GM19397 (cell line): ENCODE measurements around the gene FETUB.
"Not testable (repeated sequence)": the region's sequence is repeated elsewhere in the genome, so short reads cannot be mapped to it uniquely, and the experiment has no call there.

Experiments
- ATAC-seq: cut with Tn5 transposase; IDR thresholded peaks from one replicate; pipeline ENCODE4 v1.9.1; 2021; ENCODE audit warnings: mild to moderate bottlenecking, moderate library complexity; ENCODE audit not compliant: unreplicated experiment

Gene FETUB

GRCh38 chr3:186668426-186668825, 28.2 kb downstream of the FETUB start:
- ATAC-seq = no peak

DNA sequence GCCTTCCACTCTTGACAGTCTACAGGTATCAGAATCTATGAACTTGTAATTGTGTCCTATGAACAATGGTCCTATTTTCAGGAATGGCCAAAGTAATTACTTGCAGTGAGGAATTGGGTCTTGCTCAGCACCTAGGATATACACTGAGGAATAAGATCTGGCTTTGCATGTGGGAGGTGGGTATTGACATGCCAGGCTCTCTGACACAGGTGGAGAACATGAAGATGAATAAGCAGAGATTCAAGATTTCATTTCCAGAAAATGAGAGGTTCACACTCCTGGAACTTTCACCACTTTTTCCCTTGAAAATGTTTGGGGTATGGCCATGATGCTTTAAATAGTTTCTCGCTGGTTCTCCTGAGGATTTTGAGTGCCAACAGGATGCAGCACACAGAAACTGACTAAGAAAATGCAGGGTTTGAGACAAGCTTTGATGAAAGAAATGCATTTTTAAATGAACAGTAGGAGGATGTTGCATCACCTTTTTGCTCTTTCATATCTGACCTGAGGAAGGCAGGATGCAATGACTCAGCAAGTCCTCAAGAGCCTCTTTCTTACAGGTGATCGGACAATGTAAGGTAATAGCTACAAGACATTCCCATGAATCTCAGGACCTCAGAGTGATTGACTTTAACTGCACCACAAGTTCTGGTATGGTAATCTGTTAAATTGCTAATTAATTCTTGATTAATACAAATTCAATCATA, 29.3 kb downstream of the FETUB start:
- no peak for ATAC-seq

DNA sequence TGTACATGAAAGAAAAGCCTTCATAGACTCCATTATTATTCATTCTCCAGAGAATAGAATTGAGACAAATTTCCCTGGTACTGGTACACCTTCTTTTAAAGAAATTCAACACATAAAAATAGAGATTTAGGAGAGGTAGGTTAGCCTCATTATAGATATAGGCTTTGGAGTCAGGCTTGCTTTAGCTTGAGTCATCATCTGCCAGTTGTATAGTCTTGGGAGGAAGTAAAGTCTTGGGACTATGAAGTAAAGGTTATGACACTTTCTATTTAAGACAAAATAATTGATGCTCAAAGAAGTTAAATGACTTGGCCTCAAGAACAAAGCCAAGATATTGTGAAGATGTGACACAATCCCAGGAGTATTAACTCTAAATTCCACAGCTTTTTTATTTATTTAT, 30.0 kb downstream of the FETUB start:
- ATAC-seq = no peak

DNA sequence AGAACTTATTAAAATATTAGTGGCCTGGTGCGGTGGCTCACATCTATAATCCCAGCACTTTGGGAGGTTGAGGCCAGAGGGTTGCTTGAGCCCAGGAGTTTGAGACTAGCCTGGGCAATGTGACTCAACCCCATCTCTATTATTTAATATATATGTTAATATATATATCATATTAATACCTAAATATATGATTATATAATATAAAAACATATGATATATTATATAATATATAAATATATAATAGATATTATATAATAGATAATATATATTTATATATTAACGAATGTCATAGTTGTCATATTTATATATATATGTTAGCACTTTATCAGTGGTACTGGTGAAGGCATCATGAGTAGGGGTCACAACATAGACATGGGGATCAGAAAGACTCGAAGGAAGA, 30.9 kb downstream of the FETUB start:
- ATAC-seq = no peak

DNA sequence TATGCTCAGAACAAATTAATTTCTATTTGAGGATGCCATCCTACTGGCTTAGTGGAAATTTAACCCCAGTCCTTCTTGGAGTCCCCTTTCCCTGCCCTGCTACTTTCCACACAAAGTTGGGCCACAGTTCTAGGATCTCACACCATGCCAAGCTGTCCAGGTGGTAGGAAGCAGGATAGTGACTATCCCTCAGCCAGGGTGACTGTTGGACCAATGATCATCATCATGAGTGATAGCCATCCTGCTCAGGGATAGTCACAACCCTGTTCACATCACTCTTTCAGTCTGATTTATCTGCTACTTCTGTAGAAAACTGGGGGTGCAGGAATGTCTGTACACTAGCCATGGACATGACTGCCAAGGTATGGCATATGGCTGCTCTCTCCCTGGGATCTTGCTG, 38.4 kb downstream of the FETUB start:
- ATAC-seq = no peak

DNA sequence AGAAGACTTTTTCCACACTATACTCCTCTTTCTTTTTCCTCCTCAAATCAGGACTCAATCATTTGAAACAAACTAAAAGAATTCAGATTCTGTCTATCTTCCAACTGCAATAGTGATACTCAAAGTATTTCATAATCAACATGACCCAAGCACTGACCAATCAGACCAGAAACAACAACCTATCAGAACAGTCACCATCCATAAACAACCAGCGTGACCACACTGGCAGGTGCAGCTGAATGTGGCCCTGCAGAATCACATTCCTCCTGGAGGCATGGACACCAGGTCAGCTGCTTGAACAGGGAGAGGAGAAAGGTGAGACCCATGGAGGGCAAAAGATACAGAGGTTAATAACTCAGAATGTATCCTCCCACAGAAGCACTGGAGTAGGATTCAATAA, 39.0 kb downstream of the FETUB start:
- ATAC-seq = no peak

GRCh38 chr3:186680869-186681268, 40.7 kb downstream of the FETUB start:
- no peak for ATAC-seq

DNA sequence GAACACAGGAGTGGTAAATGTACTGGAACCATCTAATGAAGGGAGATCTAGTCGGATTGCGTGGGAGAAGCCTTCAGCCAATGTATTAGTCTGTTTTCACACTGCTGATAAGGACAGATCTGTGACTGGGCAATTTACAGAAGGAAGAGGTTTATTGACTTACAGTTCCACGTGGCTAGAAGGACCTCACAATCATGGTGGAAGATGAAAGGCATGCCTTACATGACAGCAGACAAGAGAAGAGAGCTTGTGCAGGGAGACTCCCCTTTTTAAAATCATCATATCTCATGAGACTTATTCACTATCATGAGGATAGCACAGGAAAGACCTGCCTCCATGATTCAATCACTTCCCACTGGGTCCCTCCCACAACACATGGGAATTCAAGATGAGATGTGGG, 42.6 kb downstream of the FETUB start:
- no peak for ATAC-seq

DNA sequence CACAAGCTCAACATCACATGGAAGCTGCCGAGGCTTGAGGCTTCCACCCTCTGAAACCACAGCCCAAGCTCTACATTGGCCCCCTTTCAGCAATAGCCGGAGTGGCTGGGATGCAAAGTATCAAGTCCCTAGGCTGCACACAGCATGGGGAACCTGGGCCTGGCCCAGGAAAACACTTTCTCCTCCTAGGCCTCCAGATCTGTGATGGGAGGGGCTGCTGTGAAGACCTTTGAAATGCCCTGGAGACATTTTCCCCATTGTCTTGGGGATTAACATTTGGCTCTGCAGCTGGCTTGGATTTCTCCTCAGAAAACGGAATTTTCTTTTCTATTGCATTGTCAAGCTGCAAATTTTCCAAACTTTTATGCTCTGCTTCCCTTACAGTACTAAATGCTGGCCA, 43.8 kb downstream of the FETUB start:
- ATAC-seq = no peak

GRCh38 chr3:186686475-186686874, 46.3 kb downstream of the FETUB start:
- not testable (repeated sequence) for ATAC-seq

GRCh38 chr3:186687120-186687651, 47.0 kb downstream of the FETUB start:
- no peak for ATAC-seq

DNA sequence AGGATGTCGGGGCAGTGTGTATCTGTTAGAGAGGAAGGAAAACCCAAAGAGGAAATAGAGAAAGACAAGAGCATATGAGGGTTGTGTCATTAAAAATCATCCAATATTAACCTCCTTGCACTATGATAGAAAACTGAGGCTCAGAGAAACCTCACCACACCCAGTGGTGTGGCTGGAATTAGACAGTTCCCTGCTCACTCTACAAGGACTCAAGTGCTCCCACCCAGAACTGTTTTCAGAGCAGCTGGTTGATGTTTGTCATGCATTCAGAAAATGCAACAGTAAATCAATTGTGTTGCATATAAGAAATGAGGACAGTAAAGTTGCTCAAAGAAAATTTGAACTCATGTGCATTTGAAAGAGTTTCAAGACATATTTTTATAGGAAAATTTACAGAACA, 50.1 kb downstream of the FETUB start:
- ATAC-seq = not testable (repeated sequence)

DNA sequence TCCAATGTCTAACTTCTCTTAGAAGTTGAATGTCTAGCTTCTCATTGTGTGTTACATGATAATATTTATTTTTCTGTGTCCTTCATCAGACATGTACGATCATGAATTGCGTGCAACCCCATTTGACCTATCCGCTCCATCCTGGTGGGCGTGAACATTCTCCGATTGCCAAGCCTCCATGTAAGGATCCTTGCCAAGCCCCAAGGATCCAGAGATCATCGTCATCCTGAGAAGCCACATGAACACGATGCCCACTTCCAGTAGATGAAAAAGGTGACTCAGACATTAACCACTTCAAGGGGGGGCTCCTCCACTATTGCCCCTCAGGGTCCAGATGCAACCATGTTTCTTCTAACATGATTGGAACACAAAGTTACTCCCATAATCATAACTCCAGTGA, 51.5 kb downstream of the FETUB start:
- ATAC-seq = no peak

DNA sequence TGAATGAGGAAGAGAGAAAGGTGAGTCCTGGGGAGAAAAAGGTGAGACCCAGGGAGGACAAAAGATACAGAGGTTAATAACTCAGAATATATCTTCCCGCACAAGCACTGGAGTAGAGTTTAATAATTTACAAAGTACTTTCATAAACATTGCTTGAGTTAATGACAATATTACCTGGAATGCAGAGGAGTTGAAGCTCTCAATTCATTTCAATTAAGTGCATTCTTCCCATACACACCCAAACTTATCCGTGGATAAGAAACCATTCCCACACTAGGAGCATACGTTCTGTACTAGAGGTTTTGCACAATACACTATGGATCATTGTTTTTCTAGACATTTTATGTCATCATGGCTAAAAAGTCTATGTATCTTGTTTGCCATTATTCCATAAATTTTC, 53.6 kb downstream of the FETUB start:
- no peak for ATAC-seq

DNA sequence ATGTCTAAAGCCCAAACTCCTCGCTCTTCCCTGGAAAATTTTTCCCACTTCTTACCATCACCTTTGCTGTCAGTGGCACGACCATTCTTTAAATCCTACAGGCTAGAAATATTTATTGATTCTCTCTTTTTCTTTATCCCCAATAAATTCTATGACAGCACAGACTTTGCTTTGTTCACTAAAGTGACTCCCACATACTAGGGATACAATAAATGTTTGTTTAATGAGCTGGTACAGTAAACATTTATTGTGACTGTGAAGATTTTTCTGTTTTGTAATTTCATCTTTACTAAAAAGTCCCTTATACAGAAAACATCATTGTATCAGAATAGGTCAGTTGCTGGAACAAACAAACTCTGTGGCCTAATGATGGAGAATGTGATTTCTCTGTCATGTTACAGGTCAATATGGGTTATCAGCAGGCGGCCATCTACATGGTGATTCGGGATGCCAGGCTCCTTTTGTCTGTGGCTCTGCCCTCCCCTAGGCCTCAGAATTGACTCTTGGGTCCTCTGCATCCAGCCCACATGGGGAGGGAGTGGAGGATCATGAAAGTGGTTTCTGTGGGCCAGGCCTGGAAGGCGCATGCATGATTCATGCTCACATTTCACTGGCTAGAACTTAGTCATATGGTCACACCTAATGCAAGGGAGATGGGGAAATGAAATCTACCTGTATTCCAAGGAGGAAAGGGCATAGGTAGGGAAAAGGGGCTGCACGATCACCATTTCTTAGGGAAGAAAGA, 54.3 kb downstream of the FETUB start:
- no peak for ATAC-seq

DNA sequence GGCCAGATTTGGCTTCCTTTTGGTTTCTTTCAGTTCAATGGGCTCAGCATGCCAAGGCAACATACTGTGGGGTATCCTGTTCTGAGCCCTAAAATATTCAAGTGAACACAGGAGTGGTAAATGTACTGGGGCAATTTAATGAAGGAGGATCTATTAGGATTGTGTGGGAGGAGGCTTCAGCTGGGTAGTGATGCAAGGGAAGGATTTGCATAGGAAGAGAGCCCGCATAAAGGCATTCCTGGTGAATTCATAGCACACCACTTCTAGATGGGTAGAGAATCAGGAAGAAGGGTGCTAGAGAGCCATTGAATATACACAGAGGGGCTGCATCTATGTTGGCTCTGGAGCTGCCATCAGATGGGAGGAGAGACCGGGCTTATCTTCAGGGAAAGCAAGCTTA, 56.3 kb downstream of the FETUB start:
- ATAC-seq = no peak

DNA sequence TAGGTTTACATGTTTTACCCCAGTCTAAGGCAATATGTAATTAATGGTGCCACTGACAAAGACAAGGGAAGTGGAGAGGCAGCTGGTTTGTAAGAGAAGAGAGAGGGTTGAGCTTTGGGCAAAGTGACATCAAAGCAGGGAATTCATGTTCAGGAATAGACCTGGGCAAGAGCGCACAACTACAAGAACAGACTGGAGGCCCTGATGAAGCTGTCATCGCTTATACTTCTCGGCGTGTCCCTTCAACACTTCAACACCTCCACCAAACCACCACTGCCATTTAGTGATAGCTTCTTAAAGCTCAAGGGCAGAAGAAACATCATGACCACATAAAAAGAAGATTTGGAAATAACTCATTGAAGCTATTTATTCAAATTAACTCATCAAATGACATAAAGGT, 57.3 kb downstream of the FETUB start:
- no peak for ATAC-seq

DNA sequence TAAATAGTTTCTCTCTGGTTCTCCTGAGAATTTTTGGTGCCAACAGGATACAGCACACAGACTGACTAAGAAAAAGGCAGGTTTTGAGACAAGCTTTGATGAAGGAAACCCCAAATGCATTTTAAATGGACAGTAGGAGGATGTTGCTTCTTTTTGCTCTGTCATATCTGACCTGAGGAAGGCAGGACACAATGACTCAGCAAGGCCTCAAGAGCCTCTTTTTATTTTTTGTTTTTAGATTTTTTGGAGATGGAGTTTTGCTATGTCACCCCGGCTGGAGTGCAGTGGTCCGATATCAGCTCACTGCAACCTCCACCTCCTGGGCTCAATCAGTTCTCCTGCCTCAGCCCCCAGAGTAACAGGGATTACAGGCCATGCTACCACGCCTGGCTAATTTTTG, 60.1 kb downstream of the FETUB start:
- ATAC-seq = no peak

DNA sequence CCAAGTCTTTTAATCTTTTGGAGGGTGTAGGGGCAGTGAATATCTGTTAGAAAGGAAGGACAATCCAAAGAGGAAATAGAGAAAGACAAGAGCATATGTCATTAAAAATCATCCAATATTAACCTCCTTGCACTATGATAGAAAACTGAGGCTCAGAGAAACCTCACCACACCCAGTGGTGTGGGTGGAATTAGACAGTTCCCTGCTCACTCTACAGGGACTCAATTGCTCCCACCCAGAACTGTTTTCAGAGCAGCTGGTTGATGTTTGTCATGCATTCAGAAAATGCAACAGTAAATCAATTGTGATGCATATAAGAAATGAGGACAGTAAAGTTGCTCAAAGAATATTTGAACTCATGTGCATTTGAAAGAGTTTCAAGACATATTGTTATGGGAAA, 62.3 kb downstream of the FETUB start:
- ATAC-seq = not testable (repeated sequence)
